Measurements from ENCODE around the gene LAPTM5. TPM values are rescaled to one million over a fixed set of nuclear protein-coding genes. Genes with fewer than 3 reads are reported as not detected.

The LAPTM5 gene
- total and polyA plus RNA-seq, 2 of the 8 experiments (the other 6 are each of a cell fraction or from before 2014, with no cell fraction given): 0.37 to 1.4 TPM

GRCh38 chr1:30739601-30740000 is 18.0 kb downstream of the LAPTM5 start:
- H2BK20ac ChIP-seq (ENCODE audit: low read length): no peak overlapping the region
- no peaks in the 10 kb centered on the region for H3K36me3 ChIP-seq (ENCODE audit: control insufficient read depth in 2 of 4, insufficient read depth in 4 of 4, low read length in 3 of 4)
- 0 out of 2 replicates have a peak overlapping the region, but pooled peaks have one; percentile 22 for H3K18ac ChIP-seq (ENCODE audit: extremely low read depth, low read length)
- H3K4ac ChIP-seq (replicated peaks; ENCODE audit: insufficient read length, low read depth, low read length): no peak overlapping the region
- 92% methylated on average over 8 of the region's 8 CpGs; no CpG with 5 or more reads in 1 of the 2 experiments for WGBS, 2 experiments (ENCODE audit: extremely low coverage in 1 of 2, insufficient coverage in 1 of 2, insufficient read length in 1 of 2, insufficient replicate concordance in 2 of 2, low coverage in 1 of 2, low lambda C conversion rate in 2 of 2, missing lambda C conversion rate in 1 of 2)
- no peak overlapping the region for H3K23ac ChIP-seq (ENCODE audit: insufficient read length)
- no peak overlapping the region for H4K8ac ChIP-seq (ENCODE audit: extremely low read depth, insufficient read depth, low read length)
- H2BK120ac ChIP-seq (replicated peaks; ENCODE audit: low read depth, low read length): no peak overlapping the region
- no peaks in the 10 kb centered on the region for H4K20me1 ChIP-seq (replicated peaks in 1 of 2; ENCODE audit: control insufficient read depth in 1 of 2, insufficient read depth in 2 of 2, low read length in 2 of 2)
- H3K9me3 ChIP-seq (ENCODE audit: insufficient read depth in 2 of 2, low read depth in 1 of 2, low read length in 1 of 2): no peaks in the 10 kb centered on the region
- FAIRE-seq (no peak), DNase-seq (ENCODE audit: low read depth in 1 of 2, low spot score in 2 of 2) (no peak)
- H2AFZ ChIP-seq (ENCODE audit: low read length): 0 out of 2 replicates have a peak overlapping the region, but pooled peaks have one; percentile 0
- TF ChIP-seq YY1 (IDR thresholded peaks at IDR 0.05; ENCODE audit: low read depth, low read length) (no peak), CTBP2 (IDR thresholded peaks at IDR 0.05; ENCODE audit: borderline replicate concordance, insufficient read depth, insufficient read length, low read length) (no peak), SIRT6 (IDR thresholded peaks at IDR 0.05; ENCODE audit: low read length) (no peak), JUN (IDR thresholded peaks at IDR 0.05; ENCODE audit: low read depth, low read length) (no peak), SP4 (IDR thresholded peaks at IDR 0.05; ENCODE audit: low read length) (no peak), POLR2A (IDR thresholded peaks at IDR 0.05; ENCODE audit: control extremely low read depth in 1 of 2, low read depth in 2 of 2, low read length in 2 of 2) (no peak), RXRA (IDR thresholded peaks at IDR 0.05; ENCODE audit: insufficient read depth, low read depth, low read length) (no peak), ASH2L (IDR thresholded peaks at IDR 0.05; ENCODE audit: low read length) (no peak), GABPA (IDR thresholded peaks at IDR 0.05; ENCODE audit: borderline replicate concordance, insufficient read depth, low read length) (no peak), BACH1 (IDR thresholded peaks at IDR 0.05; ENCODE audit: low read length) (no peak), BCL11A (IDR thresholded peaks at IDR 0.05; ENCODE audit: low read depth in 2 of 2, low read length in 2 of 2) (no peak), NANOG (IDR thresholded peaks at IDR 0.05; ENCODE audit: insufficient read depth, low read depth, low read length, poor library complexity, severe bottlenecking) (no peak)
- no peak overlapping the region for H3K4me3 ChIP-seq (ENCODE audit: extremely low read depth in 1 of 4, insufficient read depth in 2 of 4, low read depth in 3 of 4, low read length in 4 of 4)
- no peaks in the 10 kb centered on the region for H3K23me2 ChIP-seq (ENCODE audit: low read depth, low read length)
- H4K5ac ChIP-seq (ENCODE audit: insufficient read length, low read depth, low read length): no peak overlapping the region
- H3K79me1 ChIP-seq (ENCODE audit: low read depth, low read length): no peaks in the 10 kb centered on the region
- no peak overlapping the region; the same call in 1 of the 2 replicates for H2BK15ac ChIP-seq (ENCODE audit: low read length)
- CTCF ChIA-PET (ENCODE audit: partially characterized antibody): interaction anchor here (1.4 to 55.1 kb wide), 2 partner anchors 16 to 26 kb away, joined by 3 to 1640 read pairs; partner anchors contain the start of genes LAPTM5 and MATN1
- no peak overlapping the region for H2BK12ac ChIP-seq (ENCODE audit: low read depth, low read length)
- H3K4me2 ChIP-seq (ENCODE audit: insufficient read depth in 1 of 2, low read depth in 2 of 2, low read length in 2 of 2): no peak overlapping the region
- no peaks in the 10 kb centered on the region for H3K79me2 ChIP-seq (ENCODE audit: control insufficient read depth in 1 of 2, insufficient read depth in 2 of 2, low read length in 2 of 2)
- no peak overlapping the region for H3K27ac ChIP-seq (ENCODE audit: low read depth, low read length)
- POLR2A ChIA-PET (ENCODE audit: partially characterized antibody): no interaction called here
- H2BK5ac ChIP-seq (ENCODE audit: low read depth, low read length): no peak overlapping the region
- no peak overlapping the region for H3K9ac ChIP-seq (replicated peaks in 1 of 4; ENCODE audit: extremely low read depth in 1 of 4, low read depth in 3 of 4, low read length in 3 of 4)
- H2AK5ac ChIP-seq (ENCODE audit: low read depth, low read length): peak overlapping the region; percentile 33
- no peaks in the 10 kb centered on the region for H3K27me3 ChIP-seq (replicated peaks in 1 of 4; ENCODE audit: control insufficient read depth in 3 of 4, extremely low read depth in 1 of 4, insufficient read depth in 3 of 4, low read length in 3 of 4)
- H3K56ac ChIP-seq (replicated peaks; ENCODE audit: insufficient read length, low read depth, low read length): no peak overlapping the region
- no peak overlapping the region for H3K14ac ChIP-seq (ENCODE audit: insufficient read length)
- peaks cover 0 to 3% (median 0%) of the 10 kb centered on the region in 4 experiments; a peak in 2 of 7 replicates for H3K4me1 ChIP-seq (replicated peaks in 1 of 4; ENCODE audit: control insufficient read depth in 3 of 4, insufficient read depth in 4 of 4, low read length in 3 of 4)
- peak overlapping the region; percentile 87 for H4K91ac ChIP-seq (replicated peaks; ENCODE audit: insufficient read length, low read length)
